ENCODE data around the gene HINT3. TPM values are rescaled to one million over a fixed set of nuclear protein-coding genes. Genes with fewer than 3 reads are reported as not detected.
A peak's percentile ranks its signal among the peaks of the same experiment; 100 is the strongest.

Gene HINT3
- total and polyA plus RNA-seq, 2 of the 13 experiments (the other 11 are each of a cell fraction or from before 2014, with no cell fraction given): 3.1 to 22.8 TPM

DNA sequence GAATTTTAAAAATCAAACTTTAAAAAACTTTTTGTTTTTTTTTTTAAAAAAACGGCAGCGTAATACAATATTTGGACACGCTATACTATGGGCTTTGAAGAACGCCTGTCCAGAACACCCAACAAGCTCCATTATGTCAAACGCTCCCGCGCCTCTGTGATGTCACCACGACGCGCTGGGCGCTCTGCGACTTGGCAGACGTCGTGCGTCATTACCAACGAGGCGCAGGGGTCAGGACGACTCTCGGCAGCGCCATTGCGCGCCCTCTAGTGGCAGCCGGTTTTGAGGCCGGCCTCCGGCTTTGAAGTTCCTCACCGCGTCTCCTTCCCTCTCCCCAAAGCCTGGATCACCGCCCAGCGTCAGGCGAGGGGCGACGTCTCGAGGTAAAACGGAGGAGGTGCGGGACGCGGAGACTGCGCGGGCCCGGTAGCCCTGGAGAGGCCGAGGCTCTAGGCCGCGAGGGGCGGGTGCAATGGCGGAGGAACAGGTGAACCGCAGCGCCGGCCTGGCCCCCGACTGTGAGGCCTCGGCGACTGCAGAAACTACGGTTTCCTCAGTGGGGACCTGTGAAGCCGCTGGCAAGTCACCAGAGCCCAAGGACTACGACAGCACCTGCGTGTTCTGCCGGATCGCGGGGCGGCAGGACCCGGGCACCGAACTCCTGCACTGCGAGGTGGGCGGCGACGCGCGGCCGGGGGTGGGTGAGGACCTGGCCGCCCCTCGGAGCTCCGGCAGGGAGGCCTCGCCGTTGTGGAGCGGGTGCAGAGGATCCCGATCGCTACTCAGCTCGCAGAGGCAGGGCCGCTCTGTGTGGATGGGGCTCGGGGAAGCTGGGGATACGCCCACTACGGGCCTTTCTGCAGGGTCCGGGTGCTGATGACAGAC is at the start of gene HINT3 (continued):
- TF ChIP-seq ZNF124 (CRISPR knock-in tag; IDR thresholded peaks at IDR 0.05): peak; percentile 88; the same call in 1 of the 2 replicates
- peak; percentile 96 for TF ChIP-seq AHR (CRISPR knock-in tag; IDR thresholded peaks at IDR 0.05)
- TF ChIP-seq SKI (IDR thresholded peaks at IDR 0.05; ENCODE audit: partially characterized antibody): peak; percentile 69
- peak; percentile 100 for TF ChIP-seq ZMYM4 (CRISPR knock-in tag; IDR thresholded peaks at IDR 0.05)
- no peak for TF ChIP-seq GPN1 (CRISPR knock-in tag; IDR thresholded peaks at IDR 0.05; ENCODE audit: borderline replicate concordance)
- TF ChIP-seq, protein P1, sequence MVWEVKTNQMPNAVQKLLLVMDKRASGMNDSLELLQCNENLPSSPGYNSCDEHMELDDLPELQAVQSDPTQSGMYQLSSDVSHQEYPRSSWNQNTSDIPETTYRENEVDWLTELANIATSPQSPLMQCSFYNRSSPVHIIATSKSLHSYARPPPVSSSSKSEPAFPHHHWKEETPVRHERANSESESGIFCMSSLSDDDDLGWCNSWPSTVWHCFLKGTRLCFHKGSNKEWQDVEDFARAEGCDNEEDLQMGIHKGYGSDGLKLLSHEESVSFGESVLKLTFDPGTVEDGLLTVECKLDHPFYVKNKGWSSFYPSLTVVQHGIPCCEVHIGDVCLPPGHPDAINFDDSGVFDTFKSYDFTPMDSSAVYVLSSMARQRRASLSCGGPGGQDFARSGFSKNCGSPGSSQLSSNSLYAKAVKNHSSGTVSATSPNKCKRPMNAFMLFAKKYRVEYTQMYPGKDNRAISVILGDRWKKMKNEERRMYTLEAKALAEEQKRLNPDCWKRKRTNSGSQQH (CRISPR knock-in tag; IDR thresholded peaks at IDR 0.05; ENCODE audit: low read depth): peak; percentile 94
- TF ChIP-seq SRY (CRISPR knock-in tag; IDR thresholded peaks at IDR 0.05): peak; percentile 99
- peak; percentile 93 for TF ChIP-seq ZNF331 (CRISPR knock-in tag; IDR thresholded peaks at IDR 0.05)
- TF ChIP-seq, protein P2, sequence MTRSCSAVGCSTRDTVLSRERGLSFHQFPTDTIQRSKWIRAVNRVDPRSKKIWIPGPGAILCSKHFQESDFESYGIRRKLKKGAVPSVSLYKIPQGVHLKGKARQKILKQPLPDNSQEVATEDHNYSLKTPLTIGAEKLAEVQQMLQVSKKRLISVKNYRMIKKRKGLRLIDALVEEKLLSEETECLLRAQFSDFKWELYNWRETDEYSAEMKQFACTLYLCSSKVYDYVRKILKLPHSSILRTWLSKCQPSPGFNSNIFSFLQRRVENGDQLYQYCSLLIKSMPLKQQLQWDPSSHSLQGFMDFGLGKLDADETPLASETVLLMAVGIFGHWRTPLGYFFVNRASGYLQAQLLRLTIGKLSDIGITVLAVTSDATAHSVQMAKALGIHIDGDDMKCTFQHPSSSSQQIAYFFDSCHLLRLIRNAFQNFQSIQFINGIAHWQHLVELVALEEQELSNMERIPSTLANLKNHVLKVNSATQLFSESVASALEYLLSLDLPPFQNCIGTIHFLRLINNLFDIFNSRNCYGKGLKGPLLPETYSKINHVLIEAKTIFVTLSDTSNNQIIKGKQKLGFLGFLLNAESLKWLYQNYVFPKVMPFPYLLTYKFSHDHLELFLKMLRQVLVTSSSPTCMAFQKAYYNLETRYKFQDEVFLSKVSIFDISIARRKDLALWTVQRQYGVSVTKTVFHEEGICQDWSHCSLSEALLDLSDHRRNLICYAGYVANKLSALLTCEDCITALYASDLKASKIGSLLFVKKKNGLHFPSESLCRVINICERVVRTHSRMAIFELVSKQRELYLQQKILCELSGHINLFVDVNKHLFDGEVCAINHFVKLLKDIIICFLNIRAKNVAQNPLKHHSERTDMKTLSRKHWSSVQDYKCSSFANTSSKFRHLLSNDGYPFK (CRISPR knock-in tag; IDR thresholded peaks at IDR 0.05; ENCODE audit: borderline replicate concordance): peak; percentile 93
- TF ChIP-seq ZMAT3 (CRISPR knock-in tag; conservative IDR thresholded peaks at IDR 0.05): peak; percentile 75; the same call in 1 of the 2 replicates
- TF ChIP-seq MIXL1 (CRISPR knock-in tag; IDR thresholded peaks at IDR 0.05): peak; percentile 91
- peak; percentile 98 for TF ChIP-seq CREB1 (IDR thresholded peaks at IDR 0.05)
- peak; percentile 99 for TF ChIP-seq CREB1 (CRISPR knock-in tag; IDR thresholded peaks at IDR 0.05)
- TF ChIP-seq, protein P3, sequence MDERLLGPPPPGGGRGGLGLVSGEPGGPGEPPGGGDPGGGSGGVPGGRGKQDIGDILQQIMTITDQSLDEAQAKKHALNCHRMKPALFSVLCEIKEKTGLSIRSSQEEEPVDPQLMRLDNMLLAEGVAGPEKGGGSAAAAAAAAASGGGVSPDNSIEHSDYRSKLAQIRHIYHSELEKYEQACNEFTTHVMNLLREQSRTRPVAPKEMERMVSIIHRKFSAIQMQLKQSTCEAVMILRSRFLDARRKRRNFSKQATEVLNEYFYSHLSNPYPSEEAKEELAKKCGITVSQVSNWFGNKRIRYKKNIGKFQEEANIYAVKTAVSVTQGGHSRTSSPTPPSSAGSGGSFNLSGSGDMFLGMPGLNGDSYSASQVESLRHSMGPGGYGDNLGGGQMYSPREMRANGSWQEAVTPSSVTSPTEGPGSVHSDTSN (CRISPR knock-in tag; IDR thresholded peaks at IDR 0.05): no peak
- no peak for TF ChIP-seq MBNL3 (CRISPR knock-in tag; conservative IDR thresholded peaks at IDR 0.05)
- peak; percentile 94; the same call in 1 of the 2 replicates for TF ChIP-seq MEF2D (CRISPR knock-in tag; IDR thresholded peaks at IDR 0.05)
- TF ChIP-seq RNF2 (conservative IDR thresholded peaks at IDR 0.05; ENCODE audit: low read depth): peak; percentile 77
- peak; percentile 99 for TF ChIP-seq ZBTB21 (CRISPR knock-in tag; IDR thresholded peaks at IDR 0.05)
- TF ChIP-seq, protein P4, sequence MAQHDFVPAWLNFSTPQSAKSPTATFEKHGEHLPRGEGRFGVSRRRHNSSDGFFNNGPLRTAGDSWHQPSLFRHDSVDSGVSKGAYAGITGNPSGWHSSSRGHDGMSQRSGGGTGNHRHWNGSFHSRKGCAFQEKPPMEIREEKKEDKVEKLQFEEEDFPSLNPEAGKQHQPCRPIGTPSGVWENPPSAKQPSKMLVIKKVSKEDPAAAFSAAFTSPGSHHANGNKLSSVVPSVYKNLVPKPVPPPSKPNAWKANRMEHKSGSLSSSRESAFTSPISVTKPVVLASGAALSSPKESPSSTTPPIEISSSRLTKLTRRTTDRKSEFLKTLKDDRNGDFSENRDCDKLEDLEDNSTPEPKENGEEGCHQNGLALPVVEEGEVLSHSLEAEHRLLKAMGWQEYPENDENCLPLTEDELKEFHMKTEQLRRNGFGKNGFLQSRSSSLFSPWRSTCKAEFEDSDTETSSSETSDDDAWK (CRISPR knock-in tag; IDR thresholded peaks at IDR 0.05): no peak
- no peak; the same call in 1 of the 2 replicates for TF ChIP-seq CC2D1A (CRISPR knock-in tag; IDR thresholded peaks at IDR 0.05)
- no peak for TF ChIP-seq SMARCE1 (IDR thresholded peaks at IDR 0.05; ENCODE audit: borderline replicate concordance)
- TF ChIP-seq ZNF709 (CRISPR knock-in tag; IDR thresholded peaks at IDR 0.05): peak; percentile 67; the same call in 1 of the 2 replicates
- peak; percentile 92 for TF ChIP-seq ZNF430 (CRISPR knock-in tag; IDR thresholded peaks at IDR 0.05)
- TF ChIP-seq FOSL2 (CRISPR knock-in tag; IDR thresholded peaks at IDR 0.05): peak; percentile 86
- TF ChIP-seq BRD4 (CRISPR knock-in tag; IDR thresholded peaks at IDR 0.05): no peak; the same call in none of the 2 replicates
- peak; percentile 29; the same call in 1 of the 2 replicates for TF ChIP-seq BRCA1 (CRISPR knock-in tag; IDR thresholded peaks at IDR 0.05)
